Effector CD4-positive, alpha-beta T cell (primary cell): Measurements from ENCODE around the gene CDCA7L.
"Not testable (repeated sequence)": the region's sequence is repeated elsewhere in the genome, so short reads cannot be mapped to it uniquely, and the experiment has no call there.

ENCODE experiments used
- DNase-seq: peaks from one replicate; pipeline ENCODE4 v3.0.0-alpha.2; 2020

The CDCA7L gene

GRCh38 chr7:21903020-21903786 is 42.5 kb downstream of the CDCA7L start:
- no peak for DNase-seq

- DNase-seq: no peak
Measured at GRCh38 chr7:21902240-21902639, 43.5 kb downstream of the CDCA7L start.

GRCh38 chr7:21898265-21898930 is 47.3 kb downstream of the CDCA7L start:
- no peak for DNase-seq

- no peak for DNase-seq
Measured at GRCh38 chr7:21893401-21893800, 52.3 kb downstream of the CDCA7L start.

- no peak for DNase-seq
Measured at GRCh38 chr7:21891291-21891690, 54.4 kb downstream of the CDCA7L start.

- DNase-seq: no peak
Measured at GRCh38 chr7:21887779-21888178, 57.9 kb downstream of the CDCA7L start.

- DNase-seq: no peak
Measured at GRCh38 chr7:21887353-21887752, 58.3 kb downstream of the CDCA7L start.

- no peak for DNase-seq
Measured at GRCh38 chr7:21886396-21886795, 59.3 kb downstream of the CDCA7L start.

GRCh38 chr7:21884496-21884895 is 61.2 kb downstream of the CDCA7L start:
- DNase-seq: no peak

- not testable (repeated sequence) for DNase-seq
Measured at GRCh38 chr7:21883501-21883900, 62.2 kb downstream of the CDCA7L start.

GRCh38 chr7:21883069-21883468 is 62.6 kb downstream of the CDCA7L start:
- no peak for DNase-seq

- DNase-seq: no peak
Measured at GRCh38 chr7:21869785-21870402, 75.8 kb downstream of the CDCA7L start.

- DNase-seq: no peak
Measured at GRCh38 chr7:21868576-21868850, 77.2 kb downstream of the CDCA7L start.

GRCh38 chr7:21867816-21868575 is 77.7 kb downstream of the CDCA7L start:
- no peak for DNase-seq

- DNase-seq: no peak
Measured at GRCh38 chr7:21867226-21867625, 78.5 kb downstream of the CDCA7L start.

- no peak for DNase-seq
Measured at GRCh38 chr7:21866731-21867130, 79.0 kb downstream of the CDCA7L start.

- not testable (repeated sequence) for DNase-seq
Measured at GRCh38 chr7:21865631-21866204, 80.0 kb downstream of the CDCA7L start.

GRCh38 chr7:21851559-21851967 is 94.1 kb downstream of the CDCA7L start:
- no peak for DNase-seq
